Liver (tissue), 9 donors: Measurements from ENCODE around the gene THEM5. TPM values are rescaled to one million over a fixed set of nuclear protein-coding genes. Genes with fewer than 3 reads are reported as not detected.

Experiments
- DNase-seq: peaks from one replicate; pipeline ENCODE4 v3.0.0-alpha.2; 2017; ENCODE audit warnings: low spot score
- H3K27ac ChIP-seq, 2 donors: one replicate each; pipeline ENCODE4 v1.7.0; 2013; ENCODE audit warnings: inconsistent platforms in 2 of 2, low read length in 2 of 2, control low read depth in 1 of 2, low read depth in 1 of 2, mild to moderate bottlenecking in 1 of 2
- H3K27me3 ChIP-seq, 4 donors: one replicate each; pipeline versions ENCODE4 v1.6.1 to v1.7.0; 2013; ENCODE audit warnings: low read length in 3 of 4, inconsistent platforms in 1 of 4, mild to moderate bottlenecking in 1 of 4, moderate library complexity in 1 of 4; ENCODE audit not compliant: control insufficient read depth in 4 of 4, insufficient read depth in 4 of 4
- H3K36me3 ChIP-seq, 4 donors: one replicate each; pipeline versions ENCODE4 v1.6.1 to v1.7.0; 2013; ENCODE audit warnings: low read length in 3 of 4, mild to moderate bottlenecking in 3 of 4, low read depth in 1 of 4, moderate library complexity in 1 of 4; ENCODE audit not compliant: control insufficient read depth in 4 of 4, insufficient read depth in 3 of 4
- H3K4me1 ChIP-seq, 4 donors: one replicate each; pipeline versions ENCODE4 v1.6.1 to v1.7.0; 2013; ENCODE audit warnings: low read length in 3 of 4, mild to moderate bottlenecking in 3 of 4, moderate library complexity in 1 of 4; ENCODE audit not compliant: control insufficient read depth in 4 of 4, insufficient read depth in 4 of 4
- H3K4me3 ChIP-seq, 3 donors: one replicate each; pipeline versions ENCODE4 v1.6.1 to v1.7.0; 2013; ENCODE audit warnings: low read length in 3 of 3, control low read depth in 1 of 3, low read depth in 1 of 3, mild to moderate bottlenecking in 1 of 3
- H3K9ac ChIP-seq, 2 donors: one replicate each; pipeline ENCODE4 v1.7.0; 2013; ENCODE audit warnings: low read length in 2 of 2, mild to moderate bottlenecking in 2 of 2, moderate library complexity in 2 of 2, control low read depth in 1 of 2, low read depth in 1 of 2
- H3K9me3 ChIP-seq, 4 donors: one replicate each; pipeline versions ENCODE4 v1.6.1 to v1.7.0; 2013; ENCODE audit warnings: low read length in 3 of 4; ENCODE audit not compliant: control insufficient read depth in 4 of 4
- ATF3 ChIP-seq: IDR thresholded peaks from 2 replicates; pipeline ENCODE4 v1.6.1; 2016; ENCODE audit warnings: antibody characterized with exemption
- CTCF ChIP-seq: fragments of 150-350 bp; IDR thresholded peaks from 2 replicates; pipeline ENCODE4 v1.5.1; 2017; ENCODE audit warnings: improper control_type of control experiment, low read depth, low read length; ENCODE audit not compliant: missing input control
- EGR1 ChIP-seq, 2 donors: IDR thresholded peaks; 2 replicates each; pipeline ENCODE4 v1.6.1; 2016 to 2018; ENCODE audit warnings: antibody characterized with exemption in 2 of 2, low read depth in 2 of 2
- GABPA ChIP-seq, 2 donors: IDR thresholded peaks in 1 of 2; conservative IDR thresholded peaks in 1 of 2; 2 replicates each; pipeline ENCODE4 v1.6.1; 2016; ENCODE audit warnings: antibody characterized with exemption in 2 of 2, mild to moderate bottlenecking in 1 of 2, moderate library complexity in 1 of 2
- HNF4A ChIP-seq, 2 donors: conservative IDR thresholded peaks; 2 replicates each; pipeline ENCODE4 v1.6.1; 2016; ENCODE audit warnings: antibody characterized with exemption in 2 of 2, mild to moderate bottlenecking in 2 of 2
- NR2F2 ChIP-seq: IDR thresholded peaks from 2 replicates; pipeline ENCODE4 v1.6.1; 2016; ENCODE audit warnings: antibody characterized with exemption
- TAF1 ChIP-seq: conservative IDR thresholded peaks from 2 replicates; pipeline ENCODE4 v1.6.1; 2016; ENCODE audit warnings: antibody characterized with exemption, mild to moderate bottlenecking
- YY1 ChIP-seq: IDR thresholded peaks from 2 replicates; pipeline ENCODE4 v1.6.1; 2016; ENCODE audit warnings: antibody characterized with exemption, mild to moderate bottlenecking
- WGBS: extraction: QIAGEN DNeasy Blood & Tissue Kit; methylation state at CpG from one replicate; pipeline ENCODE4 v1.1.7; 2013; 5-methylcytosine and 5-hydroxymethylcytosine counted together
- polyA plus RNA-seq, 2 donors: library from polyadenylated mRNA; stranded (reverse) in 1 of 2; unstranded in 1 of 2; fragments of 200-250 nt in 1 of 2; fragments of >200 nt in 1 of 2; fragmentation: Nextera tagmentation in 1 of 2; extraction: Ambion mirVana in 1 of 2; gene quantifications; one replicate each; pipeline versions ENCODE4 v1.2.1 to v1.2.3, GENCODE V29; 2013 to 2015
- total RNA-seq, 2 donors: library from RNA; depleted of rRNA; stranded (reverse); fragments of >200 nt; gene quantifications; one replicate each; pipeline ENCODE4 v1.2.3, GENCODE V29; 2014
- donor health status: healthy.
- donor health status: healthy.
- donor health status: healthy.
- donor health status: healthy.
- donor health status: healthy.

THEM5 gene
- total and polyA plus RNA-seq, 4 donors = 0.09 TPM; not detected in 3

GRCh38 chr1:151847867-151848596, 5.5 kb downstream of the THEM5 start:
- Histone ChIP-seq H3K9ac (no peak overlapping the region), H3K27ac (no peak overlapping the region), H3K27me3 (no peaks in the 10 kb centered on the region), H3K36me3 (no peaks in the 10 kb centered on the region), H3K9me3 (no peaks in the 10 kb centered on the region), H3K4me3 (no peak overlapping the region), H3K4me1 (peaks cover 0 to 4% (median 0%) of the 10 kb centered on the region in 4 donors)
- no peak for DNase-seq
- peak; percentile 26 for TF ChIP-seq NR2F2
- TF ChIP-seq YY1 = no peak
- 78% methylated on average over 11 of the region's 11 CpGs for WGBS

GRCh38 chr1:151846686-151847237, 6.8 kb downstream of the THEM5 start:
- H3K4me1 ChIP-seq = peaks cover 0 to 4% (median 0%) of the 10 kb centered on the region in 4 donors
- H3K9ac ChIP-seq = no peak overlapping the region
- TF ChIP-seq EGR1 (IDR thresholded peaks at IDR 0.05; ENCODE audit: low read depth in 2 of 2) = no peak
- no peak overlapping the region for H3K27ac ChIP-seq
- H3K9me3 ChIP-seq = no peaks in the 10 kb centered on the region
- H3K36me3 ChIP-seq = no peaks in the 10 kb centered on the region
- H3K27me3 ChIP-seq = no peaks in the 10 kb centered on the region
- 89% methylated on average over 8 of the region's 8 CpGs for WGBS
- no peak overlapping the region for H3K4me3 ChIP-seq
- no peak for DNase-seq

- H3K27ac ChIP-seq = no peak overlapping the region
- H3K9ac ChIP-seq = no peak overlapping the region
Observed at GRCh38 chr1:151846062-151846568, 7.4 kb downstream of the THEM5 start.

More at GRCh38 chr1:151846062-151846568, 7.4 kb downstream of the THEM5 start:
- no peak overlapping the region for H3K4me3 ChIP-seq
- peaks cover 0 to 4% (median 0%) of the 10 kb centered on the region in 4 donors for H3K4me1 ChIP-seq
- H3K27me3 ChIP-seq = no peaks in the 10 kb centered on the region
- TF ChIP-seq ATF3 = no peak
- no peak for TF ChIP-seq CTCF
- no peak for TF ChIP-seq HNF4A (conservative IDR thresholded peaks at IDR 0.05)
- no peak for TF ChIP-seq GABPA (IDR thresholded peaks at IDR 0.05 in 1 of 2, conservative IDR thresholded peaks at IDR 0.05 in 1 of 2)
- TF ChIP-seq TAF1 = no peak
- H3K9me3 ChIP-seq = no peaks in the 10 kb centered on the region
- DNase-seq = no peak
- WGBS = 64% methylated on average over 6 of the region's 6 CpGs
- no peaks in the 10 kb centered on the region for H3K36me3 ChIP-seq
